Measurements from ENCODE around the gene CBFA2T2.
"Not testable (repeated sequence)": the region's sequence is repeated elsewhere in the genome, so short reads cannot be mapped to it uniquely, and the experiment has no call there.

Gene CBFA2T2

GRCh38 chr20:33524261-33524660 lies 34.4 kb downstream of the CBFA2T2 start:
- Histone ChIP-seq H3K4me3 (replicated peaks; ENCODE audit: low read depth, low read length) (no peak overlapping the region), H3K27me3 (replicated peaks; ENCODE audit: control insufficient read depth, insufficient read depth, low read length) (no peaks in the 10 kb centered on the region), H3K36me3 (ENCODE audit: control insufficient read depth, insufficient read depth, low read length) (no peaks in the 10 kb centered on the region)
- DNase-seq (ENCODE audit: extremely low read depth, insufficient read length): no peak
- TF ChIP-seq, protein P1, sequence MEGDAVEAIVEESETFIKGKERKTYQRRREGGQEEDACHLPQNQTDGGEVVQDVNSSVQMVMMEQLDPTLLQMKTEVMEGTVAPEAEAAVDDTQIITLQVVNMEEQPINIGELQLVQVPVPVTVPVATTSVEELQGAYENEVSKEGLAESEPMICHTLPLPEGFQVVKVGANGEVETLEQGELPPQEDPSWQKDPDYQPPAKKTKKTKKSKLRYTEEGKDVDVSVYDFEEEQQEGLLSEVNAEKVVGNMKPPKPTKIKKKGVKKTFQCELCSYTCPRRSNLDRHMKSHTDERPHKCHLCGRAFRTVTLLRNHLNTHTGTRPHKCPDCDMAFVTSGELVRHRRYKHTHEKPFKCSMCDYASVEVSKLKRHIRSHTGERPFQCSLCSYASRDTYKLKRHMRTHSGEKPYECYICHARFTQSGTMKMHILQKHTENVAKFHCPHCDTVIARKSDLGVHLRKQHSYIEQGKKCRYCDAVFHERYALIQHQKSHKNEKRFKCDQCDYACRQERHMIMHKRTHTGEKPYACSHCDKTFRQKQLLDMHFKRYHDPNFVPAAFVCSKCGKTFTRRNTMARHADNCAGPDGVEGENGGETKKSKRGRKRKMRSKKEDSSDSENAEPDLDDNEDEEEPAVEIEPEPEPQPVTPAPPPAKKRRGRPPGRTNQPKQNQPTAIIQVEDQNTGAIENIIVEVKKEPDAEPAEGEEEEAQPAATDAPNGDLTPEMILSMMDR (IDR thresholded peaks at IDR 0.05; ENCODE audit: insufficient read depth, low read length, poor library complexity, severe bottlenecking): no peak

DNA sequence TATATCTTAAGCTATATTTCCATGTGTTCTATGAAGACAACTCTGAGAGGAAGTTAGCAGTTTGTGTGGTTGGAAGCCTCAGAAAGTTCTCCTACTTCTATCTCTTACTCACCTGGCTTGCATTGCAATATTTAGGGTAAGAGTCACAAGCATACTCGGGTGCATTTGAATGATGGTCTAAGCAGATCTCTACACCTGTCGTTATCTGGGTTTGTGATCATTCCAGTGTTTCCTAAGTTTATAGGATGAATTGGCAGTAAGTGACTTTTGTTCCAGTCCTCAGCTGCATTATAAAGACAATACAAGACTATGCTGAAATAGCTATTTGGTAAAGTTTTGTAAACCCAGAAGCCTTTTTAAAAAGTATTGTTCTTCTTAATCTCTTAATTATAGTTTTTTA lies 36.9 kb downstream of the CBFA2T2 start:
- no peak for DNase-seq (ENCODE audit: extremely low read depth, insufficient read length)
- TF ChIP-seq, protein P1 (IDR thresholded peaks at IDR 0.05; ENCODE audit: insufficient read depth, low read length, poor library complexity, severe bottlenecking): no peak
- Histone ChIP-seq H3K4me3 (replicated peaks; ENCODE audit: low read depth, low read length) (no peak overlapping the region), H3K27me3 (replicated peaks; ENCODE audit: control insufficient read depth, insufficient read depth, low read length) (no peaks in the 10 kb centered on the region), H3K36me3 (ENCODE audit: control insufficient read depth, insufficient read depth, low read length) (no peaks in the 10 kb centered on the region)

DNA sequence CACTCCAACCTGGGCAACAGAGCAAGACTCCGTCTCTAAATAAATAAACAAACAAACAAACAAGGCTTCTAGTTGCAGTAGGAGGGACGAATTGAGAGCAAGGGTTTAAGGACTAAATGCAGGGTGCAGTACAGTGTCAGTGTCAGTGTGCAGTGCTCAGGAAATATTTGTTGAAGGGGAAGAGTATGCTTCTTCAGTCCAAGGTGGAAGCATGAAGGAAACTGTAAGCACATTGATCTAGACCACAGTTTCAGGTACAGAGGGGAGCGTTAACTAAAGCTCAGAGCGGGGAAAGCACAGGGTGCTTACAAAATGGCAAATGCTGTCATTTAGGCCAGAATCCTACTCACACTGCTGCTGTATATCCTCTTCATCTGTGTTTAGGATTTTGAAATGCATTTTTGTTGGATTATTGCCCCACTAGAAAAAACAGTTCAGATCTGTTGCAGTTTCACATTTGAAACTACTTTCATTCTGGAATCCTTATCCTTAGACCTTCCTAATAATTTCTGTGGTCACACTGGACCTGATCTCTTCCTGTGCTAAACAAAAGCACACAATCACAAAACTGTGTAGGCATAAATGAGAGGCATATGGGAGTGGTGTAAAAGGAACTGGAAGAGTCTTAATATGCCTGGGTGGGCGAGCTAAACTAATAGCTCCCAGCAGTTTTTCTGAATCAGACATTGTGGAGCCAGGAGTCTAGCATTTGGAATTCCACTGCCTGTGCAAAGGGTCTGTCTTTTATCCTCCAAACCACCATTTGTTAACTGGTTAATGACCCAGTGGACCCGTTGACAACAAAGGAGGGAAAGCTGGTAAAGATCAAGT lies 41.4 kb downstream of the CBFA2T2 start:
- H3K36me3 ChIP-seq (ENCODE audit: control insufficient read depth, insufficient read depth, low read length): no peaks in the 10 kb centered on the region
- H3K27me3 ChIP-seq (replicated peaks; ENCODE audit: control insufficient read depth, insufficient read depth, low read length): no peaks in the 10 kb centered on the region
- no peak overlapping the region for H3K4me3 ChIP-seq (replicated peaks; ENCODE audit: low read depth, low read length)
- TF ChIP-seq, protein P1 (IDR thresholded peaks at IDR 0.05; ENCODE audit: insufficient read depth, low read length, poor library complexity, severe bottlenecking): no peak
- no peak for DNase-seq (ENCODE audit: extremely low read depth, insufficient read length)

DNA sequence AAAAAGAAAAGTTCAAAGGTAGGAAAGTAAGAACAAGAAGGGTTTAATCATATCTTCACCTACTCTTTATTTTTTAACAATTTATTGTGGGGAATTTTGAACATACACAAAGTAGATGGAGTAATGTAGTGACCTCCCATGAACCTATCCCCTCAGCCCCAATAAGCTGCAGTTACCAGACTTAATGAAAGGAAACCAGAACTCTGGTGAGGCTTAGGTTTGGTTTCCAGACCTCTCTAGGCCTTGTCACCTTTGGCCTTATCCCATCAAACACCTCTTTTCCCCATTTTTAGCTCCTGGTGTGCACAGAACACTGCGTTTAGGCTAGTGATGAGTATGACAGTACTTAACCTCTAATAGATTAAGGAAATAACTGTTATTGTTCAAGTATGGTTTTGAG lies 42.0 kb downstream of the CBFA2T2 start:
- TF ChIP-seq, protein P1 (IDR thresholded peaks at IDR 0.05; ENCODE audit: insufficient read depth, low read length, poor library complexity, severe bottlenecking): no peak
- Histone ChIP-seq H3K36me3 (ENCODE audit: control insufficient read depth, insufficient read depth, low read length) (no peaks in the 10 kb centered on the region), H3K27me3 (replicated peaks; ENCODE audit: control insufficient read depth, insufficient read depth, low read length) (no peaks in the 10 kb centered on the region), H3K4me3 (replicated peaks; ENCODE audit: low read depth, low read length) (no peak overlapping the region)
- DNase-seq (ENCODE audit: extremely low read depth, insufficient read length): no peak

DNA sequence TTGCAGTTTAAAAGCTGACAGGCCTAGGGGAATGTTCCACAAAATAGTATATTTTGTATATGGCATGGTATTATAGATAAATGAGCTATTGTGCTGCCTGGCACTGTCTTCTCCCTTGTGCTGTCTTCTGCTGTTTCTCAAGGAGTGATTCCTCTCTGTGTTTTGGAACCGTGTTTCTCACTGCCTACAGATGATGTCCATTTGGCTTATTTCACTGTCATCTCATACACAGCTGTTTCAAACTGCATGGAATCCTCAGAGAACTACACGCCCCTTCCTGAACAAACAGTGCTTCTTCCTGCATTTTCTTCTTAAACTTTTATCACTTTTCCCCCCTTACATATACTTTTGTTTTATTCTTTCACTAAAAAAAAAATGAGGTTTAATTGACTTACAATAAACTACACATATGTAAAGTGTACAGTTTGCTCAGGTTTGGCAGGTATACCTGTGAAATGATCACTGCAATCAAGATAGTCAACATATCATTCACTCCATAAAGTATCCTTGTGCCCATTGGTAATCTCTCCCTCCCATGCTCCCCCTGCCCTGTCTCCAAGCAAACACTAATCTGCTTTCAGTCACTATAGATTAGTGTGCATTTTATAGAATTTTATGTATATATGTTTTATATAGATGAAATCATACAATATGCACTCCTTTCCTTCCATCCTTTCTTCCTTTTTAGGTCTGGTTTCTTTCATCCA lies 43.0 kb downstream of the CBFA2T2 start:
- no peak for DNase-seq (ENCODE audit: extremely low read depth, insufficient read length)
- Histone ChIP-seq H3K4me3 (replicated peaks; ENCODE audit: low read depth, low read length) (no peak overlapping the region), H3K36me3 (ENCODE audit: control insufficient read depth, insufficient read depth, low read length) (no peaks in the 10 kb centered on the region), H3K27me3 (replicated peaks; ENCODE audit: control insufficient read depth, insufficient read depth, low read length) (no peaks in the 10 kb centered on the region)
- TF ChIP-seq, protein P1 (IDR thresholded peaks at IDR 0.05; ENCODE audit: insufficient read depth, low read length, poor library complexity, severe bottlenecking): no peak

GRCh38 chr20:33535717-33536116 lies 45.8 kb downstream of the CBFA2T2 start:
- not testable (repeated sequence) for DNase-seq (ENCODE audit: extremely low read depth, insufficient read length); H3K27me3 ChIP-seq (replicated peaks; ENCODE audit: control insufficient read depth, insufficient read depth, low read length); H3K36me3 ChIP-seq (ENCODE audit: control insufficient read depth, insufficient read depth, low read length); H3K4me3 ChIP-seq (replicated peaks; ENCODE audit: low read depth, low read length)

Measured in GM06990 (cell line).